GM12878 (cell line): Measurements from ENCODE around the gene HPS3. TPM values are rescaled to one million over a fixed set of nuclear protein-coding genes. Genes with fewer than 3 reads are reported as not detected.
A peak's percentile ranks its signal among the peaks of the same experiment; 100 is the strongest.

Source experiments
- ASH2L ChIP-seq: fragments of 300-600, 200-600 bp; sonication (generic); IDR thresholded peaks from 2 replicates; pipeline ENCODE4 v1.6.1; 2017; ENCODE audit warnings: low read depth, mild to moderate bottlenecking, borderline replicate concordance
- BCL3 ChIP-seq: IDR thresholded peaks from 2 replicates; pipeline ENCODE4 v1.6.1; 2011; ENCODE audit warnings: borderline replicate concordance, low read depth, mild to moderate bottlenecking, moderate library complexity, low read length; ENCODE audit not compliant: insufficient read depth, poor library complexity, severe bottlenecking
- CBX5 ChIP-seq: sonication (generic); IDR thresholded peaks from 2 replicates; pipeline ENCODE4 v1.6.1; 2016; ENCODE audit warnings: low read depth, moderate library complexity, mild to moderate bottlenecking, inconsistent platforms
- CTCF ChIP-seq, 3 experiments: IDR thresholded peaks in 2 of 3; conservative IDR thresholded peaks in 1 of 3; 2 replicates each; pipeline ENCODE4 v1.5.1; 2011; ENCODE audit warnings: low read depth in 3 of 3, low read length in 3 of 3, mild to moderate bottlenecking in 3 of 3, control low read depth in 2 of 3, moderate library complexity in 2 of 3, inconsistent platforms in 1 of 3, mixed read lengths in 1 of 3; ENCODE audit not compliant: control insufficient read depth in 2 of 3, insufficient read depth in 1 of 3; ENCODE audit errors: extremely low read depth in 1 of 3
- PAX5 ChIP-seq: IDR thresholded peaks from 2 replicates; pipeline ENCODE4 v1.6.1; 2011; ENCODE audit warnings: low read depth, low read length, borderline replicate concordance
- POLR2AphosphoS5 ChIP-seq: IDR thresholded peaks from 2 replicates; pipeline ENCODE4 v1.6.1; 2011; ENCODE audit warnings: mild to moderate bottlenecking, low read length, inconsistent platforms
- USF2 ChIP-seq: IDR thresholded peaks from 2 replicates; pipeline ENCODE4 v1.6.1; 2011; ENCODE audit warnings: low read depth, low read length, improper control_type of control experiment, borderline replicate concordance
- ZBTB33 ChIP-seq: fragments of 450-650 bp; IDR thresholded peaks from 2 replicates; pipeline ENCODE4 v1.6.1; 2017; ENCODE audit warnings: mild to moderate bottlenecking
- ZNF24 ChIP-seq: fragments of 450-650 bp; IDR thresholded peaks from 2 replicates; pipeline ENCODE4 v1.6.1; 2017; ENCODE audit warnings: antibody characterized with exemption, mild to moderate bottlenecking
- polyA plus RNA-seq, 11 experiments: library from polyadenylated mRNA; depleted of rRNA in 4 of 11; unstranded in 6 of 11; stranded (reverse) in 5 of 11; fragments of >200 nt; fragmentation: Nextera tagmentation in 4 of 11; fragmentation: Illumina TruSeq in 1 of 11; extraction: Ambion mirVana in 4 of 11; extraction: Trizol in 1 of 11; gene quantifications; 1 replicate in 1 of 11; 2 replicates in 10 of 11; pipeline versions ENCODE4 v1.2.1 to v1.2.3, GENCODE V29; 2011 to 2016; ENCODE audit warnings: inconsistent platforms in 2 of 11, missing spikeins in 2 of 11, low read depth in 1 of 11
- total RNA-seq, 4 experiments: library from RNA; depleted of rRNA in 3 of 4; stranded (reverse); fragments of >200 nt in 3 of 4; fragmentation: Illumina TruSeq in 1 of 4; extraction: Trizol in 1 of 4; gene quantifications; 2 replicates each; pipeline versions ENCODE4 v1.2.1 to v1.2.3, GENCODE V29; 2013 to 2021
- TF ChIP-seq, protein P1 (sequence below): IDR thresholded peaks from 2 replicates; pipeline ENCODE4 v1.6.1; 2012; ENCODE audit warnings: improper control_type of control experiment, low read depth, low read length; ENCODE audit not compliant: insufficient replicate concordance
- TF ChIP-seq, protein P2 (sequence below): fragments of 450-650 bp; IDR thresholded peaks from 2 replicates; pipeline ENCODE4 v1.6.1; 2016; ENCODE audit warnings: mild to moderate bottlenecking, moderate library complexity, borderline replicate concordance

Gene HPS3
- total and polyA plus RNA-seq, 10 of the 15 experiments (the other 5 are each of a cell fraction or from before 2014, with no cell fraction given) = 2.7 to 26.5 (median 14.8) TPM

DNA sequence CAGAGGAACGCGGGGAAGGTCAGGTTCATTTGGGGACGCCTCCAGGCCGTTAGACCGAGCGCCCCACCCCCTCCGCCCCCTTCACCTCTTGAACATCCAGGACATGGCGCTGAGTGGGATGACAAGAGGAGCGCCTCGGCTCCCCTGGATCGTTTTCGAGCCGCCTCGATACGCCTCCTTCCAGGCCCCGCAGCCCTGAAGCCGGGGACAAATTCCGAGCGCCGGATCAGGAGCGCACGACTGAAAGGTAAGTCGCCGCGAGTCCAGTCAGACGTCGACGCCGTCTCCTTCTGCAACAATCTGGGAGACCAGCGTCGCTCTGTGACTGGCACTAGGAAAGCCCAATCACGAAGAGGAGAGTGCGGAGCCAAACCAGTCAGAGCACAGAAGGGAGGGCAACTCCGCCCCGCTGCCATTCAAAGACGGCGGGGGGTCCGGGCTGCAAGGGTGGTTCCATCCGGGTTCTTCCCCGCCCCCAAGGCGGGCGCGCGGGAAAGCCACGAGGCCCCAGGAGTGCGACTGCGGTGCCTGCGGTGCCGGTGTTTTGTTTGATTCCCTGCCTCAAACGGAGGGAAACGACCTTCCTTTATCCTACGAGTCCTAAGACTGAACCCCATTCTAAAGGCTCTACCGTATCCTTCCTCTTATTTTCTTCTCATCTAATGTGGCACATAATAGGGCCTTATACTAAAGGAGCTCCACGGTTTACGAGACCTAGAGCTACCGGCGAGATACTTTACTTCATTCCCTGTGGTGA lies 43.0 kb upstream of the HPS3 start, which contains the start of gene HLTF (continued):
- TF ChIP-seq, protein P1, sequence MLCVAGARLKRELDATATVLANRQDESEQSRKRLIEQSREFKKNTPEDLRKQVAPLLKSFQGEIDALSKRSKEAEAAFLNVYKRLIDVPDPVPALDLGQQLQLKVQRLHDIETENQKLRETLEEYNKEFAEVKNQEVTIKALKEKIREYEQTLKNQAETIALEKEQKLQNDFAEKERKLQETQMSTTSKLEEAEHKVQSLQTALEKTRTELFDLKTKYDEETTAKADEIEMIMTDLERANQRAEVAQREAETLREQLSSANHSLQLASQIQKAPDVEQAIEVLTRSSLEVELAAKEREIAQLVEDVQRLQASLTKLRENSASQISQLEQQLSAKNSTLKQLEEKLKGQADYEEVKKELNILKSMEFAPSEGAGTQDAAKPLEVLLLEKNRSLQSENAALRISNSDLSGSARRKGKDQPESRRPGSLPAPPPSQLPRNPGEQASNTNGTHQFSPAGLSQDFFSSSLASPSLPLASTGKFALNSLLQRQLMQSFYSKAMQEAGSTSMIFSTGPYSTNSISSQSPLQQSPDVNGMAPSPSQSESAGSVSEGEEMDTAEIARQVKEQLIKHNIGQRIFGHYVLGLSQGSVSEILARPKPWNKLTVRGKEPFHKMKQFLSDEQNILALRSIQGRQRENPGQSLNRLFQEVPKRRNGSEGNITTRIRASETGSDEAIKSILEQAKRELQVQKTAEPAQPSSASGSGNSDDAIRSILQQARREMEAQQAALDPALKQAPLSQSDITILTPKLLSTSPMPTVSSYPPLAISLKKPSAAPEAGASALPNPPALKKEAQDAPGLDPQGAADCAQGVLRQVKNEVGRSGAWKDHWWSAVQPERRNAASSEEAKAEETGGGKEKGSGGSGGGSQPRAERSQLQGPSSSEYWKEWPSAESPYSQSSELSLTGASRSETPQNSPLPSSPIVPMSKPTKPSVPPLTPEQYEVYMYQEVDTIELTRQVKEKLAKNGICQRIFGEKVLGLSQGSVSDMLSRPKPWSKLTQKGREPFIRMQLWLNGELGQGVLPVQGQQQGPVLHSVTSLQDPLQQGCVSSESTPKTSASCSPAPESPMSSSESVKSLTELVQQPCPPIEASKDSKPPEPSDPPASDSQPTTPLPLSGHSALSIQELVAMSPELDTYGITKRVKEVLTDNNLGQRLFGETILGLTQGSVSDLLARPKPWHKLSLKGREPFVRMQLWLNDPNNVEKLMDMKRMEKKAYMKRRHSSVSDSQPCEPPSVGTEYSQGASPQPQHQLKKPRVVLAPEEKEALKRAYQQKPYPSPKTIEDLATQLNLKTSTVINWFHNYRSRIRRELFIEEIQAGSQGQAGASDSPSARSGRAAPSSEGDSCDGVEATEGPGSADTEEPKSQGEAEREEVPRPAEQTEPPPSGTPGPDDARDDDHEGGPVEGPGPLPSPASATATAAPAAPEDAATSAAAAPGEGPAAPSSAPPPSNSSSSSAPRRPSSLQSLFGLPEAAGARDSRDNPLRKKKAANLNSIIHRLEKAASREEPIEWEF = no peak
- TF ChIP-seq PAX5 (peak; percentile 34; the same call in 1 of the 2 replicates), POLR2AphosphoS5 (peak; percentile 69; the same call in 1 of the 2 replicates), CTCF (IDR thresholded peaks at IDR 0.05 in 2 of 3, conservative IDR thresholded peaks at IDR 0.05 in 1 of 3; ENCODE audit: control insufficient read depth in 2 of 3, extremely low read depth in 1 of 3, insufficient read depth in 1 of 3, low read depth in 3 of 3, low read length in 3 of 3) (no peak), ASH2L (no peak; the same call in 1 of the 2 replicates), ZNF24 (no peak), USF2 (no peak), CBX5 (peak; percentile 85; the same call in 1 of the 2 replicates), ZBTB33 (no peak), BCL3 (no peak)
- TF ChIP-seq, protein P2, sequence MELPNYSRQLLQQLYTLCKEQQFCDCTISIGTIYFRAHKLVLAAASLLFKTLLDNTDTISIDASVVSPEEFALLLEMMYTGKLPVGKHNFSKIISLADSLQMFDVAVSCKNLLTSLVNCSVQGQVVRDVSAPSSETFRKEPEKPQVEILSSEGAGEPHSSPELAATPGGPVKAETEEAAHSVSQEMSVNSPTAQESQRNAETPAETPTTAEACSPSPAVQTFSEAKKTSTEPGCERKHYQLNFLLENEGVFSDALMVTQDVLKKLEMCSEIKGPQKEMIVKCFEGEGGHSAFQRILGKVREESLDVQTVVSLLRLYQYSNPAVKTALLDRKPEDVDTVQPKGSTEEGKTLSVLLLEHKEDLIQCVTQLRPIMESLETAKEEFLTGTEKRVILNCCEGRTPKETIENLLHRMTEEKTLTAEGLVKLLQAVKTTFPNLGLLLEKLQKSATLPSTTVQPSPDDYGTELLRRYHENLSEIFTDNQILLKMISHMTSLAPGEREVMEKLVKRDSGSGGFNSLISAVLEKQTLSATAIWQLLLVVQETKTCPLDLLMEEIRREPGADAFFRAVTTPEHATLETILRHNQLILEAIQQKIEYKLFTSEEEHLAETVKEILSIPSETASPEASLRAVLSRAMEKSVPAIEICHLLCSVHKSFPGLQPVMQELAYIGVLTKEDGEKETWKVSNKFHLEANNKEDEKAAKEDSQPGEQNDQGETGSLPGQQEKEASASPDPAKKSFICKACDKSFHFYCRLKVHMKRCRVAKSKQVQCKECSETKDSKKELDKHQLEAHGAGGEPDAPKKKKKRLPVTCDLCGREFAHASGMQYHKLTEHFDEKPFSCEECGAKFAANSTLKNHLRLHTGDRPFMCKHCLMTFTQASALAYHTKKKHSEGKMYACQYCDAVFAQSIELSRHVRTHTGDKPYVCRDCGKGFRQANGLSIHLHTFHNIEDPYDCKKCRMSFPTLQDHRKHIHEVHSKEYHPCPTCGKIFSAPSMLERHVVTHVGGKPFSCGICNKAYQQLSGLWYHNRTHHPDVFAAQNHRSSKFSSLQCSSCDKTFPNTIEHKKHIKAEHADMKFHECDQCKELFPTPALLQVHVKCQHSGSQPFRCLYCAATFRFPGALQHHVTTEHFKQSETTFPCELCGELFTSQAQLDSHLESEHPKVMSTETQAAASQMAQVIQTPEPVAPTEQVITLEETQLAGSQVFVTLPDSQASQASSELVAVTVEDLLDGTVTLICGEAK = no peak
